Panc1 (cell line): Measurements from ENCODE around the gene MGME1.

Experiments used
- POLR2AphosphoS5 ChIP-seq: IDR thresholded peaks from 2 replicates; pipeline ENCODE4 v1.6.1; 2012; ENCODE audit warnings: mild to moderate bottlenecking, low read depth, low read length, moderate library complexity
- TCF7L2 ChIP-seq: IDR thresholded peaks from 2 replicates; pipeline ENCODE4 v1.6.1; 2011; ENCODE audit warnings: mild to moderate bottlenecking, low read depth, low read length, inconsistent platforms
- TF ChIP-seq, protein P1 (sequence below): fragments of 450-650 bp; IDR thresholded peaks from 2 replicates; pipeline ENCODE4 v1.5.1; 2017; ENCODE audit warnings: mild to moderate bottlenecking
- TF ChIP-seq, protein P2 (sequence below), 2 experiments: IDR thresholded peaks; 2 replicates each; pipeline ENCODE4 v1.6.1; 2011 to 2012; ENCODE audit warnings: low read depth in 2 of 2, control low read depth in 1 of 2, low read length in 1 of 2, mild to moderate bottlenecking in 1 of 2, moderate library complexity in 1 of 2; ENCODE audit not compliant: insufficient read depth in 1 of 2

DNA sequence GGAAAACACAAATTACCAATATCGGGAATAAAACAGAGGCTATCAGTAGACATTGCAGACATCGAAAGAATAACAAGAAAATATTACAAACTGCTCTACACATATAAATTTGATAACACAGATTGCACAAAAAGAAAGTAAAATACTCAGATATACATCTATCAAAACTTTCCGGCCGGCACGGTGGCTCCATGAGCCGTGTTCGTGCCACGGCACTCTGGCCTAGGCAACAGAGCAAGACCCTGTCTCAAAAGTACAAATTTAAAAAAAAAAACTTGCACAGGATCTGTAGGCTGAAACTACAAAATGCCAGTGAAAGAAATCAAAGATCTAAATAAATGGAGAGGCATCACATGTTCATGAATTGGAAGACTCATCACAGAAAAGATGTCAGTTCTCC lies 49.7 kb upstream of the MGME1 start:
- TF ChIP-seq, protein P1, sequence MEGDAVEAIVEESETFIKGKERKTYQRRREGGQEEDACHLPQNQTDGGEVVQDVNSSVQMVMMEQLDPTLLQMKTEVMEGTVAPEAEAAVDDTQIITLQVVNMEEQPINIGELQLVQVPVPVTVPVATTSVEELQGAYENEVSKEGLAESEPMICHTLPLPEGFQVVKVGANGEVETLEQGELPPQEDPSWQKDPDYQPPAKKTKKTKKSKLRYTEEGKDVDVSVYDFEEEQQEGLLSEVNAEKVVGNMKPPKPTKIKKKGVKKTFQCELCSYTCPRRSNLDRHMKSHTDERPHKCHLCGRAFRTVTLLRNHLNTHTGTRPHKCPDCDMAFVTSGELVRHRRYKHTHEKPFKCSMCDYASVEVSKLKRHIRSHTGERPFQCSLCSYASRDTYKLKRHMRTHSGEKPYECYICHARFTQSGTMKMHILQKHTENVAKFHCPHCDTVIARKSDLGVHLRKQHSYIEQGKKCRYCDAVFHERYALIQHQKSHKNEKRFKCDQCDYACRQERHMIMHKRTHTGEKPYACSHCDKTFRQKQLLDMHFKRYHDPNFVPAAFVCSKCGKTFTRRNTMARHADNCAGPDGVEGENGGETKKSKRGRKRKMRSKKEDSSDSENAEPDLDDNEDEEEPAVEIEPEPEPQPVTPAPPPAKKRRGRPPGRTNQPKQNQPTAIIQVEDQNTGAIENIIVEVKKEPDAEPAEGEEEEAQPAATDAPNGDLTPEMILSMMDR = no peak
- TF ChIP-seq, protein P2, sequence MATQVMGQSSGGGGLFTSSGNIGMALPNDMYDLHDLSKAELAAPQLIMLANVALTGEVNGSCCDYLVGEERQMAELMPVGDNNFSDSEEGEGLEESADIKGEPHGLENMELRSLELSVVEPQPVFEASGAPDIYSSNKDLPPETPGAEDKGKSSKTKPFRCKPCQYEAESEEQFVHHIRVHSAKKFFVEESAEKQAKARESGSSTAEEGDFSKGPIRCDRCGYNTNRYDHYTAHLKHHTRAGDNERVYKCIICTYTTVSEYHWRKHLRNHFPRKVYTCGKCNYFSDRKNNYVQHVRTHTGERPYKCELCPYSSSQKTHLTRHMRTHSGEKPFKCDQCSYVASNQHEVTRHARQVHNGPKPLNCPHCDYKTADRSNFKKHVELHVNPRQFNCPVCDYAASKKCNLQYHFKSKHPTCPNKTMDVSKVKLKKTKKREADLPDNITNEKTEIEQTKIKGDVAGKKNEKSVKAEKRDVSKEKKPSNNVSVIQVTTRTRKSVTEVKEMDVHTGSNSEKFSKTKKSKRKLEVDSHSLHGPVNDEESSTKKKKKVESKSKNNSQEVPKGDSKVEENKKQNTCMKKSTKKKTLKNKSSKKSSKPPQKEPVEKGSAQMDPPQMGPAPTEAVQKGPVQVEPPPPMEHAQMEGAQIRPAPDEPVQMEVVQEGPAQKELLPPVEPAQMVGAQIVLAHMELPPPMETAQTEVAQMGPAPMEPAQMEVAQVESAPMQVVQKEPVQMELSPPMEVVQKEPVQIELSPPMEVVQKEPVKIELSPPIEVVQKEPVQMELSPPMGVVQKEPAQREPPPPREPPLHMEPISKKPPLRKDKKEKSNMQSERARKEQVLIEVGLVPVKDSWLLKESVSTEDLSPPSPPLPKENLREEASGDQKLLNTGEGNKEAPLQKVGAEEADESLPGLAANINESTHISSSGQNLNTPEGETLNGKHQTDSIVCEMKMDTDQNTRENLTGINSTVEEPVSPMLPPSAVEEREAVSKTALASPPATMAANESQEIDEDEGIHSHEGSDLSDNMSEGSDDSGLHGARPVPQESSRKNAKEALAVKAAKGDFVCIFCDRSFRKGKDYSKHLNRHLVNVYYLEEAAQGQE (IDR thresholded peaks at IDR 0.05; ENCODE audit: insufficient read depth in 1 of 2, low read depth in 2 of 2, low read length in 1 of 2) = no peak
- TF ChIP-seq POLR2AphosphoS5 = no peak
- no peak for TF ChIP-seq TCF7L2
